Body of pancreas (tissue), 4 donors: ENCODE results near the gene FAM111B. TPM values are rescaled to one million over a fixed set of nuclear protein-coding genes. Genes with fewer than 3 reads are reported as not detected.
"Not testable (repeated sequence)": the region's sequence is repeated elsewhere in the genome, so short reads cannot be mapped to it uniquely, and the experiment has no call there.

Source experiments
- ATAC-seq: fragments of 150-250 bp; one replicate; pipeline ENCODE4 v1.9.1; 2016
- DNase-seq, 4 donors: peaks; one replicate each; pipeline ENCODE4 v3.0.0-alpha.2; 2019
- H3K27ac ChIP-seq, 4 donors: fragments of 200-600 bp; sonication (generic); 1 replicate in 3 of 4; 2 replicates in 1 of 4; pipeline versions ENCODE4 v1.5.1 to v1.6.1; 2016 to 2019; ENCODE audit warnings: mild to moderate bottlenecking in 1 of 4, mixed read lengths in 1 of 4, moderate library complexity in 1 of 4
- H3K27me3 ChIP-seq, 2 donors: fragments of 200-600 bp; sonication (generic); one replicate each; pipeline ENCODE4 v1.6.0; 2016; ENCODE audit warnings: mild to moderate bottlenecking in 1 of 2
- H3K36me3 ChIP-seq, 2 donors: fragments of 200-600 bp; sonication (generic); replicated peaks in 1 of 2; 2 replicates each; pipeline ENCODE4 v1.5.1; 2016; ENCODE audit warnings: low read depth in 2 of 2; ENCODE audit not compliant: insufficient read depth in 1 of 2
- H3K4me1 ChIP-seq: fragments of 200-600 bp; sonication (generic); one replicate; pipeline ENCODE4 v1.6.0; 2016
- H3K4me3 ChIP-seq, 2 donors: fragments of 200-600 bp; sonication (generic); 1 replicate in 1 of 2; 2 replicates in 1 of 2; pipeline ENCODE4 v1.5.1; 2016 to 2019
- H3K9me3 ChIP-seq, 3 donors: fragments of 200-600 bp; sonication (generic); 1 replicate in 2 of 3; 2 replicates in 1 of 3; pipeline ENCODE4 v1.5.1; 2016
- CTCF ChIP-seq, 7 experiments: fragments of 450-650 bp in 4 of 7; fragments of 200-600 bp in 3 of 7; sonication (generic) in 3 of 7; IDR thresholded peaks; one replicate each; pipeline ENCODE4 v1.5.1; 2016 to 2019; ENCODE audit warnings: antibody characterized with exemption in 7 of 7
- POLR2A ChIP-seq, 3 donors: fragments of 450-650 bp; IDR thresholded peaks; one replicate each; pipeline ENCODE4 v1.6.1; 2016; ENCODE audit warnings: antibody characterized with exemption in 3 of 3, mild to moderate bottlenecking in 2 of 3
- WGBS, 2 donors: methylation state at CpG; one replicate each; pipeline ENCODE4 v1.1.5; 2017; 5-methylcytosine and 5-hydroxymethylcytosine counted together
- intact Hi-C: fragments of 100-400 bp; cut with DNase I; formaldehyde crosslinking; loops from one replicate; pipeline ENCODE4 v1.15.1; 2023
- total RNA-seq, 2 donors: library from RNA; depleted of rRNA; stranded (reverse); fragments of >200 nt; gene quantifications; one replicate each; pipeline ENCODE4 v1.1.0, GENCODE V29; 2016

The FAM111B gene
- total RNA-seq, 2 donors from 2014 or later: 0.33 TPM; not detected in 1

GRCh38 chr11:59069087-59069486 lies 38.0 kb upstream of the FAM111B start:
- Histone ChIP-seq H3K27ac (no peak overlapping the region), H3K9me3 (no peaks in the 10 kb centered on the region), H3K4me3 (no peak overlapping the region), H3K36me3 (no peaks in the 10 kb centered on the region), H3K4me1 (no peaks in the 10 kb centered on the region), H3K27me3 (no peaks in the 10 kb centered on the region)
- 47 to 53% methylated on average over 1 of the region's 1 CpG for WGBS, 2 donors
- TF ChIP-seq CTCF (IDR thresholded peaks at IDR 0.05) (no peak), POLR2A (IDR thresholded peaks at IDR 0.05) (no peak)
- DNase-seq (no peak), ATAC-seq (no peak)
- intact Hi-C loops: no loop called here

- Histone ChIP-seq H3K27ac (no peak overlapping the region), H3K9me3 (no peaks in the 10 kb centered on the region), H3K36me3 (no peaks in the 10 kb centered on the region), H3K4me1 (no peaks in the 10 kb centered on the region), H3K4me3 (no peak overlapping the region), H3K27me3 (no peaks in the 10 kb centered on the region)
- intact Hi-C loops: no loop called here
- DNase-seq: no peak
- 71 to 80% methylated on average over 6 to 8 of the region's 8 CpGs for WGBS, 2 donors
- no peak for ATAC-seq
- TF ChIP-seq POLR2A (IDR thresholded peaks at IDR 0.05) (no peak), CTCF (IDR thresholded peaks at IDR 0.05) (no peak)
These were observed 30.0 kb upstream of the FAM111B start for GRCh38 chr11:59076876-59077571.

- intact Hi-C loops: no loop called here
- no peak overlapping the region for H3K27ac ChIP-seq
- no peaks in the 10 kb centered on the region for H3K4me1 ChIP-seq
- DNase-seq (no peak), ATAC-seq (no peak)
- WGBS, 2 donors: 66 to 78% methylated on average over 2 of the region's 2 CpGs
- H3K9me3 ChIP-seq: no peaks in the 10 kb centered on the region
- no peak overlapping the region for H3K4me3 ChIP-seq
- TF ChIP-seq POLR2A (IDR thresholded peaks at IDR 0.05) (no peak), CTCF (IDR thresholded peaks at IDR 0.05) (no peak)
- no peaks in the 10 kb centered on the region for H3K36me3 ChIP-seq
- H3K27me3 ChIP-seq: no peaks in the 10 kb centered on the region
These were observed 28.6 kb upstream of the FAM111B start for GRCh38 chr11:59078435-59078834.

GRCh38 chr11:59079086-59079485 lies 28.0 kb upstream of the FAM111B start:
- no peaks in the 10 kb centered on the region for H3K9me3 ChIP-seq
- no peak overlapping the region for H3K27ac ChIP-seq
- intact Hi-C loops: no loop called here
- TF ChIP-seq POLR2A (IDR thresholded peaks at IDR 0.05): no peak
- TF ChIP-seq CTCF (IDR thresholded peaks at IDR 0.05): no peak
- WGBS, 2 donors: 68 to 80% methylated on average over 1 of the region's 1 CpG
- no peaks in the 10 kb centered on the region for H3K4me1 ChIP-seq
- no peak for ATAC-seq
- DNase-seq: no peak
- no peak overlapping the region for H3K4me3 ChIP-seq
- H3K36me3 ChIP-seq: no peaks in the 10 kb centered on the region
- H3K27me3 ChIP-seq: no peaks in the 10 kb centered on the region

- H3K27me3 ChIP-seq, DNase-seq, H3K9me3 ChIP-seq, H3K27ac ChIP-seq, H3K4me1 ChIP-seq, intact Hi-C loops, H3K36me3 ChIP-seq, ATAC-seq, H3K4me3 ChIP-seq: not testable (repeated sequence)
- WGBS, 2 donors: 92 to 95% methylated on average over 1 to 2 of the region's 2 CpGs
These were observed 26.6 kb upstream of the FAM111B start for GRCh38 chr11:59080421-59080820.

- H3K4me3 ChIP-seq, H3K27me3 ChIP-seq, intact Hi-C loops, H3K27ac ChIP-seq, DNase-seq, H3K36me3 ChIP-seq, H3K4me1 ChIP-seq, H3K9me3 ChIP-seq, ATAC-seq: not testable (repeated sequence)
- 67 to 73% methylated on average over 4 of the region's 4 CpGs for WGBS, 2 donors
These were observed 25.5 kb upstream of the FAM111B start for GRCh38 chr11:59081430-59082020.

- H3K27ac ChIP-seq, H3K9me3 ChIP-seq, intact Hi-C loops, H3K36me3 ChIP-seq, ATAC-seq, H3K27me3 ChIP-seq, DNase-seq, H3K4me1 ChIP-seq, H3K4me3 ChIP-seq: not testable (repeated sequence)
- 81 to 84% methylated on average over 5 of the region's 5 CpGs for WGBS, 2 donors
These were observed 21.0 kb upstream of the FAM111B start, which contains the start of gene GLYATL1B for GRCh38 chr11:59086007-59086406. Gene GLYATL1B (plus strand): TSS chr11:59086307. CDS start chr11:59086307, 0 bp downstream.
